Calu3 (cell line): ENCODE measurements around the gene CLNK. TPM values are rescaled to one million over a fixed set of nuclear protein-coding genes. Genes with fewer than 3 reads are reported as not detected.

Experiments
- BruUV-seq: library from RNA; stranded (reverse); fragments of 400-500 nt; replicated peaks from 2 replicates; lab custom pipeline; 2021; lab: Mats Ljungman, UMichigan
- CTCF ChIA-PET: fragments of 300-600 bp; sonication (Branson Sonifier 250); formaldehyde crosslinking; loops from one replicate; lab custom pipeline; 2022; ENCODE audit warnings: antibody characterized with exemption; lab: Charles Lee
- DNase-seq: peaks from one replicate; pipeline ENCODE4 v3.0.0; 2022
- H3K27ac Mint-ChIP-seq: one replicate; pipeline ENCODE4 v1.8.0; 2022; ENCODE audit warnings: mixed read lengths; ENCODE audit not compliant: unreplicated experiment
- H3K27me3 Mint-ChIP-seq: one replicate; pipeline ENCODE4 v1.8.0; 2022; ENCODE audit warnings: mixed read lengths; ENCODE audit not compliant: unreplicated experiment
- H3K36me3 Mint-ChIP-seq: one replicate; pipeline ENCODE4 v1.8.0; 2022; ENCODE audit warnings: mild to moderate bottlenecking, moderate library complexity, mixed read lengths; ENCODE audit not compliant: insufficient read depth, unreplicated experiment
- H3K4me1 Mint-ChIP-seq: one replicate; pipeline ENCODE4 v1.8.0; 2022; ENCODE audit warnings: mild to moderate bottlenecking, low read depth, mixed read lengths; ENCODE audit not compliant: unreplicated experiment
- H3K4me3 Mint-ChIP-seq: one replicate; pipeline ENCODE4 v1.8.0; 2022; ENCODE audit warnings: mild to moderate bottlenecking, low read depth, moderate library complexity, mixed read lengths; ENCODE audit not compliant: unreplicated experiment
- H3K9me3 Mint-ChIP-seq: one replicate; pipeline ENCODE4 v1.8.0; 2022; ENCODE audit warnings: low read depth, mixed read lengths; ENCODE audit not compliant: unreplicated experiment
- CTCF ChIP-seq: fragments of 200-600 bp; IDR thresholded peaks from one replicate; pipeline ENCODE4 v1.8.0; 2022; ENCODE audit warnings: antibody characterized with exemption; ENCODE audit not compliant: unreplicated experiment
- intact Hi-C: fragments of 100-400 bp; cut with micrococcal nuclease; formaldehyde crosslinking; loops from one replicate; pipeline ENCODE4 v1.10.0; 2022; ENCODE audit not compliant: unreplicated experiment
- total RNA-seq: library from RNA; stranded (reverse); gene quantifications from 2 replicates; pipeline ENCODE4 v1.2.3, GENCODE V29; 2022

The CLNK gene
- total RNA-seq, 1 experiment from 2014 or later: not detected

GRCh38 chr4:10731690-10732089, 47.1 kb upstream of the CLNK start:
- Mint-ChIP-seq H3K9me3 (no peaks in the 10 kb centered on the region), H3K4me1 (peaks cover 20% of the 10 kb centered on the region), H3K4me3 (no peak overlapping the region), H3K27me3 (no peaks in the 10 kb centered on the region), H3K27ac (no peak overlapping the region), H3K36me3 (no peaks in the 10 kb centered on the region)
- CTCF ChIA-PET: no interaction called here
- DNase-seq: no peak
- intact Hi-C loops: no loop called here
- no TSS peak for BruUV-seq
- TF ChIP-seq CTCF: no peak

DNA sequence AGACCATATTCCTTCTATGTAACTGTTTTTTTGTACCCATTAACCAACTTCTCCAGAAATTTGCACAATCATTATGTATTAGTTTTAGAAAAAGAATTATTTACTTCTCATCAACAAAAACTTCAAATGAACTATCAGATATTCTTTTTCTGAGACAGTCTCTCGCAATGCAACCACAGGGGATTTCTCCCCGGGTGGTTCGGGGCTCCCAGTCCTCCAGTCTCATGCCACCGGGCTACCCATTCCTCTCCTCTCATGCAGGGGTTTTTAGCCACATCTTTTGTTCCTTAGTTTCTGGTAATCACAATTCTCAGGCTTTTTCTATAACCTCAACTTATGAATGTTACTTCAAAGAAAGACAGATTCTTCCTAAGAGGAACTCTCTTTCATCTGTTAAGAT, 46.6 kb upstream of the CLNK start:
- intact Hi-C loops: no loop called here
- CTCF ChIA-PET: no interaction called here
- TF ChIP-seq CTCF: no peak
- Mint-ChIP-seq H3K9me3 (no peaks in the 10 kb centered on the region), H3K4me1 (peaks cover 20% of the 10 kb centered on the region), H3K4me3 (no peak overlapping the region), H3K27me3 (no peaks in the 10 kb centered on the region), H3K36me3 (no peaks in the 10 kb centered on the region), H3K27ac (no peak overlapping the region)
- no peak for DNase-seq
- BruUV-seq: no TSS peak

DNA sequence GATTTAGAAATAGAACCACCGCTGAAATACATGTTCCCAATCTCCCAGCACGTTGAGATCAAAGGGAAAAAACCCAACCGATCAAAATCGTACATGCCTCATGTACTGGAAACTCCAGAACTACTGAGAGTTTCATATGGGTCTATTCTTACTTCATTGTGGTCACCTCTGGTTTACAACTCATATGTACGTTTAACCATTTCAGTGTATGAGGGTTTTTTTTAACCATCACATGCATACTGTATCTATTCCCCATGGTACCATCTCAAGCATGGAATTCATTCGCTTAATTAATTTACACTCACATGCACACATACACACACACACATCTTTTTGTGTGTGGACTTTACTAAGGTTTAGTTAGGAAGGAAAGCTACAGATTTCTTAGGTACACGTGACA, 46.0 kb upstream of the CLNK start:
- no peaks in the 10 kb centered on the region for H3K27me3 Mint-ChIP-seq
- TF ChIP-seq CTCF: no peak
- DNase-seq: no peak
- intact Hi-C loops: no loop called here
- H3K9me3 Mint-ChIP-seq: no peaks in the 10 kb centered on the region
- no peak overlapping the region for H3K27ac Mint-ChIP-seq
- peaks cover 20% of the 10 kb centered on the region for H3K4me1 Mint-ChIP-seq
- no TSS peak for BruUV-seq
- CTCF ChIA-PET: no interaction called here
- H3K36me3 Mint-ChIP-seq: no peaks in the 10 kb centered on the region
- H3K4me3 Mint-ChIP-seq: no peak overlapping the region

GRCh38 chr4:10730019-10730418, 45.5 kb upstream of the CLNK start:
- CTCF ChIA-PET: no interaction called here
- Mint-ChIP-seq H3K9me3 (no peaks in the 10 kb centered on the region), H3K27me3 (no peaks in the 10 kb centered on the region), H3K4me3 (no peak overlapping the region), H3K36me3 (no peaks in the 10 kb centered on the region), H3K4me1 (peaks cover 20% of the 10 kb centered on the region), H3K27ac (no peak overlapping the region)
- BruUV-seq: no TSS peak
- no peak for DNase-seq
- no peak for TF ChIP-seq CTCF
- intact Hi-C loops: no loop called here
